LNCAP (cell line): Measurements from ENCODE around the gene SPACDR.

Source experiments
- TF ChIP-seq, protein P1 (sequence below): fragments of 450-650 bp; IDR thresholded peaks from 2 replicates; pipeline ENCODE4 v1.5.1; 2017; ENCODE audit warnings: mild to moderate bottlenecking

Gene SPACDR

GRCh38 chr7:100406767-100407166 is 57.3 kb downstream of the SPACDR start:
- TF ChIP-seq, protein P1, sequence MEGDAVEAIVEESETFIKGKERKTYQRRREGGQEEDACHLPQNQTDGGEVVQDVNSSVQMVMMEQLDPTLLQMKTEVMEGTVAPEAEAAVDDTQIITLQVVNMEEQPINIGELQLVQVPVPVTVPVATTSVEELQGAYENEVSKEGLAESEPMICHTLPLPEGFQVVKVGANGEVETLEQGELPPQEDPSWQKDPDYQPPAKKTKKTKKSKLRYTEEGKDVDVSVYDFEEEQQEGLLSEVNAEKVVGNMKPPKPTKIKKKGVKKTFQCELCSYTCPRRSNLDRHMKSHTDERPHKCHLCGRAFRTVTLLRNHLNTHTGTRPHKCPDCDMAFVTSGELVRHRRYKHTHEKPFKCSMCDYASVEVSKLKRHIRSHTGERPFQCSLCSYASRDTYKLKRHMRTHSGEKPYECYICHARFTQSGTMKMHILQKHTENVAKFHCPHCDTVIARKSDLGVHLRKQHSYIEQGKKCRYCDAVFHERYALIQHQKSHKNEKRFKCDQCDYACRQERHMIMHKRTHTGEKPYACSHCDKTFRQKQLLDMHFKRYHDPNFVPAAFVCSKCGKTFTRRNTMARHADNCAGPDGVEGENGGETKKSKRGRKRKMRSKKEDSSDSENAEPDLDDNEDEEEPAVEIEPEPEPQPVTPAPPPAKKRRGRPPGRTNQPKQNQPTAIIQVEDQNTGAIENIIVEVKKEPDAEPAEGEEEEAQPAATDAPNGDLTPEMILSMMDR: no peak
